Endothelial cell of hepatic sinusoid (primary cell): ENCODE data around the gene ZIC1.

Experiments used
- in situ Hi-C: cut with HindIII; loops from 2 replicates; pipeline ENCODE4 v1.10.0; 2017; ENCODE audit warnings: low sequenced_read_pairs

ZIC1 gene

GRCh38 chr3:147420353-147421183, 11.4 kb downstream of the ZIC1 start:
- in situ Hi-C loops, result no loop called here

GRCh38 chr3:147421184-147421912, 12.2 kb downstream of the ZIC1 start:
- in situ Hi-C loops, result no loop called here

GRCh38 chr3:147422196-147422595, 13.0 kb downstream of the ZIC1 start:
- in situ Hi-C loops, result no loop called here

GRCh38 chr3:147422601-147423536, 13.7 kb downstream of the ZIC1 start:
- in situ Hi-C loops, result no loop called here

- in situ Hi-C loops, result no loop called here
These were observed 14.3 kb downstream of the ZIC1 start for GRCh38 chr3:147423537-147423797.

GRCh38 chr3:147423798-147424580, 14.8 kb downstream of the ZIC1 start:
- in situ Hi-C loops, result no loop called here

- in situ Hi-C loops, result no loop called here
These were observed 15.6 kb downstream of the ZIC1 start for GRCh38 chr3:147424581-147425387.

GRCh38 chr3:147425388-147425850, 16.3 kb downstream of the ZIC1 start:
- in situ Hi-C loops, result no loop called here

GRCh38 chr3:147426931-147427330, 17.8 kb downstream of the ZIC1 start:
- in situ Hi-C loops, result no loop called here

GRCh38 chr3:147427746-147428145, 18.6 kb downstream of the ZIC1 start:
- in situ Hi-C loops, result no loop called here

GRCh38 chr3:147428326-147428725, 19.2 kb downstream of the ZIC1 start:
- in situ Hi-C loops, result no loop called here

GRCh38 chr3:147428754-147429153, 19.6 kb downstream of the ZIC1 start:
- in situ Hi-C loops, result no loop called here

GRCh38 chr3:147431751-147432150, 22.6 kb downstream of the ZIC1 start:
- in situ Hi-C loops, result no loop called here

- in situ Hi-C loops, result no loop called here
These were observed 38.1 kb downstream of the ZIC1 start for GRCh38 chr3:147447224-147447623.

- in situ Hi-C loops, result no loop called here
These were observed 40.5 kb downstream of the ZIC1 start for GRCh38 chr3:147449669-147450068.

- in situ Hi-C loops, result no loop called here
These were observed 50.0 kb downstream of the ZIC1 start for GRCh38 chr3:147458995-147459704.

GRCh38 chr3:147462856-147463255, 53.7 kb downstream of the ZIC1 start:
- in situ Hi-C loops, result no loop called here
